Stomach (tissue), 9 donors: Measurements from ENCODE around the gene PITX2. TPM values are rescaled to one million over a fixed set of nuclear protein-coding genes. Genes with fewer than 3 reads are reported as not detected.
"Not testable (repeated sequence)": the region's sequence is repeated elsewhere in the genome, so short reads cannot be mapped to it uniquely, and the experiment has no call there.

Source experiments
- DNase-seq, 2 donors: peaks; one replicate each; pipeline versions ENCODE4 v3.0.0 to v3.0.0-alpha.2; 2013 to 2019
- H3K27ac ChIP-seq, 5 donors: fragments of 200-600 bp in 4 of 5; sonication (generic) in 4 of 5; one replicate each; pipeline ENCODE4 v1.5.1; 2013 to 2019; ENCODE audit warnings: mild to moderate bottlenecking in 1 of 5, moderate library complexity in 1 of 5
- H3K27me3 ChIP-seq, 3 donors: fragments of 200-600 bp; sonication (generic); one replicate each; pipeline ENCODE4 v1.5.1; 2017 to 2019; ENCODE audit warnings: mixed run types in 1 of 3
- H3K36me3 ChIP-seq, 4 donors: fragments of 200-600 bp; sonication (generic); 1 replicate in 3 of 4; 2 replicates in 1 of 4; pipeline ENCODE4 v1.5.1; 2016 to 2019
- H3K4me1 ChIP-seq, 4 donors: fragments of 200-600 bp; sonication (generic); one replicate each; pipeline ENCODE4 v1.5.1; 2016 to 2019
- H3K4me3 ChIP-seq, 4 donors: fragments of 200-600 bp; sonication (generic) in 3 of 4; one replicate each; pipeline ENCODE4 v1.5.1; 2016 to 2019; ENCODE audit warnings: mild to moderate bottlenecking in 1 of 4
- H3K9me3 ChIP-seq, 4 donors: fragments of 200-600 bp; sonication (generic); one replicate each; pipeline ENCODE4 v1.5.1; 2016 to 2019
- EP300 ChIP-seq: sonication (generic); formaldehyde crosslinking; IDR thresholded peaks from one replicate; pipeline ENCODE4 v1.6.1; 2017; ENCODE audit warnings: antibody characterized with exemption
- POLR2A ChIP-seq, 4 donors: fragments of 450-650 bp; IDR thresholded peaks; one replicate each; pipeline ENCODE4 v1.6.1; 2016; ENCODE audit warnings: antibody characterized with exemption in 4 of 4, control low read depth in 2 of 4, mild to moderate bottlenecking in 1 of 4, moderate library complexity in 1 of 4
- POLR2AphosphoS5 ChIP-seq, 3 donors: sonication (generic); formaldehyde crosslinking; IDR thresholded peaks; one replicate each; pipeline ENCODE4 v1.6.1; 2016; ENCODE audit warnings: antibody characterized with exemption in 3 of 3
- WGBS, 5 donors: extraction: QIAGEN DNeasy Blood & Tissue Kit in 3 of 5; methylation state at CpG; one replicate each; pipeline versions ENCODE4 v1.1.5 to v1.1.7; 2013 to 2018; 5-methylcytosine and 5-hydroxymethylcytosine counted together
- intact Hi-C: fragments of 100-400 bp; cut with DNase I; formaldehyde crosslinking; loops from one replicate; pipeline ENCODE4 v1.15.1; 2023; ENCODE audit warnings: low total_unique reads
- polyA plus RNA-seq, 3 donors: library from polyadenylated mRNA; stranded (reverse); fragments of 200-250 nt; gene quantifications; one replicate each; pipeline ENCODE4 v1.2.3, GENCODE V29; 2013
- total RNA-seq, 5 donors: library from RNA; depleted of rRNA; stranded (reverse); fragments of >200 nt; gene quantifications; one replicate each; pipeline versions ENCODE4 v1.1.0 to v1.2.3, GENCODE V29; 2014 to 2016
- TF ChIP-seq, protein P1 (sequence below), 7 experiments: fragments of 450-650 bp in 4 of 7; fragments of 200-600 bp in 3 of 7; sonication (generic) in 3 of 7; IDR thresholded peaks; one replicate each; pipeline ENCODE4 v1.5.1; 2016 to 2019; ENCODE audit warnings: antibody characterized with exemption in 7 of 7, control low read depth in 2 of 7, mild to moderate bottlenecking in 1 of 7
- donor health status: healthy with polysubstance abuse.
- donor health status: Bipolar disorder and iron deficiency.
- donor health status: healthy.

The PITX2 gene
- total and polyA plus RNA-seq, 8 donors: 0.53 to 2.6 (median 1.1) TPM; not detected in 5

GRCh38 chr4:110595583-110595982, 27.3 kb downstream of the PITX2 start:
- Histone ChIP-seq H3K36me3 (no peaks in the 10 kb centered on the region), H3K4me3 (no peak overlapping the region), H3K4me1 (no peaks in the 10 kb centered on the region), H3K27me3 (peaks cover 0 to 9% (median 0%) of the 10 kb centered on the region in 3 donors), H3K27ac (no peak overlapping the region), H3K9me3 (peaks cover 0 to 21% (median 15%) of the 10 kb centered on the region in 4 donors)
- 61 to 86% (median 75%) methylated on average over 1 of the region's 1 CpG for WGBS, 5 donors
- DNase-seq: no peak
- intact Hi-C loops: no loop called here
- TF ChIP-seq, protein P1, sequence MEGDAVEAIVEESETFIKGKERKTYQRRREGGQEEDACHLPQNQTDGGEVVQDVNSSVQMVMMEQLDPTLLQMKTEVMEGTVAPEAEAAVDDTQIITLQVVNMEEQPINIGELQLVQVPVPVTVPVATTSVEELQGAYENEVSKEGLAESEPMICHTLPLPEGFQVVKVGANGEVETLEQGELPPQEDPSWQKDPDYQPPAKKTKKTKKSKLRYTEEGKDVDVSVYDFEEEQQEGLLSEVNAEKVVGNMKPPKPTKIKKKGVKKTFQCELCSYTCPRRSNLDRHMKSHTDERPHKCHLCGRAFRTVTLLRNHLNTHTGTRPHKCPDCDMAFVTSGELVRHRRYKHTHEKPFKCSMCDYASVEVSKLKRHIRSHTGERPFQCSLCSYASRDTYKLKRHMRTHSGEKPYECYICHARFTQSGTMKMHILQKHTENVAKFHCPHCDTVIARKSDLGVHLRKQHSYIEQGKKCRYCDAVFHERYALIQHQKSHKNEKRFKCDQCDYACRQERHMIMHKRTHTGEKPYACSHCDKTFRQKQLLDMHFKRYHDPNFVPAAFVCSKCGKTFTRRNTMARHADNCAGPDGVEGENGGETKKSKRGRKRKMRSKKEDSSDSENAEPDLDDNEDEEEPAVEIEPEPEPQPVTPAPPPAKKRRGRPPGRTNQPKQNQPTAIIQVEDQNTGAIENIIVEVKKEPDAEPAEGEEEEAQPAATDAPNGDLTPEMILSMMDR (IDR thresholded peaks at IDR 0.05): no peak
- TF ChIP-seq EP300 (no peak), POLR2A (IDR thresholded peaks at IDR 0.05) (no peak), POLR2AphosphoS5 (IDR thresholded peaks at IDR 0.05) (no peak)

DNA sequence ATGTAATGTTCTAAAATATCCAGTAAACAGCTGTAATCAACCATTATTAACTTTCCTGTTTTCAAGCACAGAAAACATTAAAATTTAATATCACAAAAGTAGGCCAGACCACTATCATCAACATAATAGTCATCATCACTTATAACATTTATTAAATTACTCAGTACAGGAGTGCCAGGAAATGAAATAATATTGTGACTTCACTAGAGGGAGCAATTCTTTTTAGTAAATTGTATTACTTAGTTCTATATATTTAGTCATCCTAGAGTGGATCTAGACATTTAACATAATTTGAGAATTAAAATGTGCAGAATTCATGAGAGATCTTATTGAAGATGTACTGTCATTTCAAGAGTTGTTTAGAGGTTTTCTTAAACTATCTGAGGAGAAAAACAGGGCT, 33.6 kb downstream of the PITX2 start:
- no peaks in the 10 kb centered on the region for H3K36me3 ChIP-seq
- H3K4me3 ChIP-seq: no peak overlapping the region
- H3K9me3 ChIP-seq: no peaks in the 10 kb centered on the region
- DNase-seq: no peak
- peaks cover 0 to 5% (median 0%) of the 10 kb centered on the region in 3 donors for H3K27me3 ChIP-seq
- peaks cover 0 to 5% (median 0%) of the 10 kb centered on the region in 4 donors for H3K4me1 ChIP-seq
- TF ChIP-seq EP300: no peak
- TF ChIP-seq, protein P1 (IDR thresholded peaks at IDR 0.05): no peak
- no peak for TF ChIP-seq POLR2A (IDR thresholded peaks at IDR 0.05)
- TF ChIP-seq POLR2AphosphoS5 (IDR thresholded peaks at IDR 0.05): no peak
- intact Hi-C loops: no loop called here
- H3K27ac ChIP-seq: no peak overlapping the region

DNA sequence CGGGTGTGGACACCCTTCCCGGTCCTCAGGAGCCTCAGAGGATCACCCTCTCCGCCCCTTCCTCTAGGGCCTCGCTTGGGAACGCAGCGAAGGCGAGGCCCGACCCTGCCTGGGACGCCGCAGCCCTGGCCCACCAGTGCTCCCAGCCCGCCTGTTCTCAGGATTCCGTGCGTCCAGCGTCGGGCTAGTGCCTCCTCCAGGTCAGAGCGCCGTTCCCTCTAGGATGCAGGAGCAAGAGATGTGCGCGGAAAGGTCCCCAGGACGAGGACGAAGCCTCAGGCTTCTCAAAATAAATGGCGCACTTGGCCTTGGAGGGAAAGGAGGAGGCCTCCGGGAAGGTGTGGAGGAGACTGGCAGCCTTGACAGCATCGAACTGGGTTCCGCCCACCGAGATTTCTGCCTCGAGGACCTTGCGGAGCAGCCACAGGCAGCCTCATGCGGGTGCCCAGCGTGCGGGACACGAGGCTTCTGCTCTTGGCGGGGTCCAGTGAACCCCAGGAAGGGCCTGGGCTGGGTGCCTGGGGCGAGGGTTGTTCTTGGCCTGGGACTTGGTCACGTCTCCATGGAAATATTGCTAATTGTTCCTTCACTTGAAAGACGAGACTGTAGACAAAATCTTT, 35.1 kb downstream of the PITX2 start:
- H3K4me1 ChIP-seq: peaks cover 0 to 5% (median 0%) of the 10 kb centered on the region in 4 donors
- H3K9me3 ChIP-seq: no peaks in the 10 kb centered on the region
- WGBS, 5 donors: 89 to 93% (median 91%) methylated on average over 36 of the region's 36 CpGs
- intact Hi-C loops: no loop called here
- no peak for DNase-seq
- no peak for TF ChIP-seq POLR2AphosphoS5 (IDR thresholded peaks at IDR 0.05)
- TF ChIP-seq, protein P1 (IDR thresholded peaks at IDR 0.05): no peak
- TF ChIP-seq EP300: no peak
- TF ChIP-seq POLR2A (IDR thresholded peaks at IDR 0.05): no peak
- no peak overlapping the region for H3K4me3 ChIP-seq
- peaks cover 0 to 5% (median 0%) of the 10 kb centered on the region in 3 donors for H3K27me3 ChIP-seq
- no peak overlapping the region for H3K27ac ChIP-seq
- no peaks in the 10 kb centered on the region for H3K36me3 ChIP-seq

DNA sequence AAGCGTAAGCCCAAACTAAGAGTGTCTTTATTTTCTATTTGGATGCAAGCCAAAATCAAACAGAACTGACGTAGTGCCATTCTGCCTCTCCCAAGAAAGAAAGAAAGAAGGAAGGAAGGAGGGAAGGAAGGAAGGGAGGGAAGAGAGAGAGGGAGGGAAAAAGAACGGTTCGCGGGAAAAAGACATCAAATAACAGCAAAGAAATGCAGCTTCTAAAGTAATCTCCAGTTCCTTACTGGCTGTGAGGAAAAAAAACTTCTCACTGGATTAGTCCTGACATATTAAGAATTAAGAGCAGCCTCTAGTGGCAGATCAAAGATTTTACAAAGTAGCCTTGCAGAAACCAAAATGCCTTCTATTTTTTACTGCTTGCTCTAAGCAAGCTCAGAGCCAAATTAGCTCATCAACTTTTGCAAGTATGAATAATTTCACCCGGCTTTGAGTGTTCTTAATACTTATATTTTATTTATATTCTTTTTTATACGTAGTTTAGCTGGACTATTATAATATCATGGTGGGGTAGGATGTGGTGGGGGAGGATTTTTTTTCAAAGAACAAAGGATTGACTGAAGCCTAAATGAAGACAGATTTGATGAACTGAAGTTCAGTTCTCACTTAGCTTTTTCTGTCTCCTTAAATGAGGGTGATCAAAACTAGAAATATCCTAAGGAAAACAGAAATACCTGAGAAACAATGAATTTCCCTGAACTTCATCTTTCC, 36.6 kb downstream of the PITX2 start:
- 19 to 24% (median 19%) methylated on average over 7 of the region's 7 CpGs for WGBS, 5 donors
- TF ChIP-seq POLR2AphosphoS5 (IDR thresholded peaks at IDR 0.05) (no peak), POLR2A (IDR thresholded peaks at IDR 0.05) (no peak), EP300 (no peak)
- TF ChIP-seq, protein P1 (IDR thresholded peaks at IDR 0.05): peak in 3 of 7 experiments; percentile 9 to 22 (median 11)
- no peaks in the 10 kb centered on the region for H3K9me3 ChIP-seq
- DNase-seq: peak in 1 of 2 donors; percentile 45
- intact Hi-C loops: no loop called here
- peaks cover 0 to 5% (median 0%) of the 10 kb centered on the region in 4 donors for H3K4me1 ChIP-seq
- no peak overlapping the region for H3K27ac ChIP-seq
- no peaks in the 10 kb centered on the region for H3K36me3 ChIP-seq
- H3K27me3 ChIP-seq: peaks cover 0 to 5% (median 0%) of the 10 kb centered on the region in 3 donors
- H3K4me3 ChIP-seq: peak overlapping the region in 1 of 4 donors; percentile 8

DNA sequence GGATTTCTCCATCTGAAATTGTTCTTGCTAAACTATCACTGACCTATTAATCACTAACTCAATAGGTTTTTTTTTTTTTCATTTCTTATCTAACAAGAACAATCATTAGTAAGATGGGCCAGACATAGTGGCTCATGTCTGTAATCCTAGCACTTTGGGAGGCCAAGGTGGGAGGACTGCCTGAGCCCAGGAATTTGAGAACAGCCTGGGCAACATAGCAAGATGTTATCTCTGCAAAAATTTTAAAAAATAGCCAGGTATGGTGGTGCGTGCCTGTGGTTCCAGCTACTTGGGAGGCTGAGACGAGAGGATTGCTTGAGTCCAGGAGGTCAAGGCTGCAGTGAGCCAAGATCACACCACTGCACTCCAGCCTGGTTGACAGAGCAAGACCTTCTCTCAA, 46.2 kb downstream of the PITX2 start:
- H3K27ac ChIP-seq, DNase-seq, H3K4me1 ChIP-seq, H3K4me3 ChIP-seq, H3K36me3 ChIP-seq, H3K9me3 ChIP-seq, intact Hi-C loops, H3K27me3 ChIP-seq: not testable (repeated sequence)
- 78 to 92% (median 92%) methylated on average over 2 of the region's 2 CpGs for WGBS, 5 donors
